Right atrium auricular region (tissue), 2 donors: ENCODE data around the gene CTDSPL. TPM values are rescaled to one million over a fixed set of nuclear protein-coding genes. Genes with fewer than 3 reads are reported as not detected.

Experiments used
- DNase-seq: peaks from one replicate; pipeline ENCODE4 v3.0.0-alpha.2; 2019; ENCODE audit warnings: low spot score
- H3K27ac ChIP-seq, 2 donors: fragments of 200-600 bp; sonication (generic); 1 replicate in 1 of 2; 2 replicates in 1 of 2; pipeline ENCODE4 v1.5.1; 2016 to 2019
- H3K27me3 ChIP-seq, 2 donors: fragments of 200-600 bp; sonication (generic); one replicate each; pipeline versions ENCODE4 v1.5.1 to v1.6.0; 2017 to 2019
- H3K36me3 ChIP-seq: fragments of 200-600 bp; sonication (generic); one replicate; pipeline ENCODE4 v1.5.1; 2016
- H3K4me1 ChIP-seq, 2 donors: fragments of 200-600 bp; sonication (generic); one replicate each; pipeline versions ENCODE4 v1.5.1 to v1.6.0; 2017 to 2019
- H3K4me3 ChIP-seq, 2 donors: fragments of 200-600 bp; sonication (generic); 1 replicate in 1 of 2; 2 replicates in 1 of 2; pipeline ENCODE4 v1.5.1; 2017 to 2019; ENCODE audit warnings: mild to moderate bottlenecking in 1 of 2, moderate library complexity in 1 of 2
- H3K9me3 ChIP-seq, 2 donors: fragments of 200-600 bp; sonication (generic); one replicate each; pipeline ENCODE4 v1.5.1; 2019
- total RNA-seq, 2 donors: library from RNA; depleted of rRNA; stranded (reverse); fragments of >200 nt; gene quantifications; one replicate each; pipeline ENCODE4 v1.1.0, GENCODE V29; 2016
- TF ChIP-seq, protein P1 (sequence below), 2 donors: fragments of 200-600 bp; sonication (generic); IDR thresholded peaks; one replicate each; pipeline ENCODE4 v1.5.1; 2019; ENCODE audit warnings: antibody characterized with exemption in 2 of 2

Gene CTDSPL
- total RNA-seq, 2 donors from 2014 or later: 35.1 to 58.4 TPM

GRCh38 chr3:37909067-37909911 lies 47.6 kb downstream of the CTDSPL start:
- Histone ChIP-seq H3K36me3 (no peaks in the 10 kb centered on the region), H3K4me3 (no peak overlapping the region), H3K9me3 (no peaks in the 10 kb centered on the region), H3K4me1 (peaks cover 0 to 56% of the 10 kb centered on the region in 2 donors), H3K27ac (peak overlapping the region in 1 of 2 donors; percentile 23), H3K27me3 (no peaks in the 10 kb centered on the region)
- DNase-seq: no peak
- TF ChIP-seq, protein P1, sequence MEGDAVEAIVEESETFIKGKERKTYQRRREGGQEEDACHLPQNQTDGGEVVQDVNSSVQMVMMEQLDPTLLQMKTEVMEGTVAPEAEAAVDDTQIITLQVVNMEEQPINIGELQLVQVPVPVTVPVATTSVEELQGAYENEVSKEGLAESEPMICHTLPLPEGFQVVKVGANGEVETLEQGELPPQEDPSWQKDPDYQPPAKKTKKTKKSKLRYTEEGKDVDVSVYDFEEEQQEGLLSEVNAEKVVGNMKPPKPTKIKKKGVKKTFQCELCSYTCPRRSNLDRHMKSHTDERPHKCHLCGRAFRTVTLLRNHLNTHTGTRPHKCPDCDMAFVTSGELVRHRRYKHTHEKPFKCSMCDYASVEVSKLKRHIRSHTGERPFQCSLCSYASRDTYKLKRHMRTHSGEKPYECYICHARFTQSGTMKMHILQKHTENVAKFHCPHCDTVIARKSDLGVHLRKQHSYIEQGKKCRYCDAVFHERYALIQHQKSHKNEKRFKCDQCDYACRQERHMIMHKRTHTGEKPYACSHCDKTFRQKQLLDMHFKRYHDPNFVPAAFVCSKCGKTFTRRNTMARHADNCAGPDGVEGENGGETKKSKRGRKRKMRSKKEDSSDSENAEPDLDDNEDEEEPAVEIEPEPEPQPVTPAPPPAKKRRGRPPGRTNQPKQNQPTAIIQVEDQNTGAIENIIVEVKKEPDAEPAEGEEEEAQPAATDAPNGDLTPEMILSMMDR (IDR thresholded peaks at IDR 0.05): no peak

DNA sequence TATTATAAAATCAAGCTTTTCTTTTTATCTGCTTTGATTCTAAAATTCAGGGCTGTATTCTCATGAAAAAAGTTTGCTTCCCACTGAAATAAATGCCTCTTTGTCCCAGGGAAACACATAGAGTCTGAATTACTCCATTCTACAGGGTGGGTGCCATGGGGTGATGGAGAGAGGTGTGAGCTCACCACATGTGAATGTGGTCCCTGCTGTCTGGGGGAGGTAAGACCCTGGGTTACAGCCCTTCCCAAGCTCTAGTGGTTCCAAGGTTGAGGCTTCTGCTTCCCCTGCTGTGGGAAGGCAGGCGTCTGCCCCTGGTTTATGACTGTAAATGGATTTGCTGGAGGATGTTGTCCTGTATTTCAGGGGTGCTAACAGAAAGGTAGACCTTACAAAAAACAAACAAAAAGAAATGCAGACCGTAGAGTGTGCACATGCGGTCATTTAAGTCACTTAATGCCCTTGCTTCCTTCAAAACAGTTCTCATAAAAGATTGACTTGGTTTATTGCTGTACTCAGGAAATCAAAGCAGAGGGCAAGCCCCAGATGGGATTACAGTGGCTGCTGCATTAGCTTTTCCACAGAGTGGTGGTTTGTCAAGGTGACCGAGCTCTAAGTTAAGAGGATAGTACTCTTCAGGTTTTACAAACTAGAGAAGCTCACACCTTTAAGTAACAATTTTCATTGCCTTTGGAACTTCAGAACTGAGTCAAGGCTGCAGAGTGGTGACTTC lies 49.2 kb downstream of the CTDSPL start:
- no peaks in the 10 kb centered on the region for H3K9me3 ChIP-seq
- no peak overlapping the region for H3K4me3 ChIP-seq
- H3K27me3 ChIP-seq: no peaks in the 10 kb centered on the region
- DNase-seq: no peak
- peak overlapping the region in 1 of 2 donors; percentile 2 for H3K27ac ChIP-seq
- H3K36me3 ChIP-seq: no peaks in the 10 kb centered on the region
- H3K4me1 ChIP-seq: peaks cover 0 to 41% of the 10 kb centered on the region in 2 donors
- TF ChIP-seq, protein P1 (IDR thresholded peaks at IDR 0.05): no peak

GRCh38 chr3:37912052-37912733 lies 50.5 kb downstream of the CTDSPL start:
- H3K27ac ChIP-seq: no peak overlapping the region

DNA sequence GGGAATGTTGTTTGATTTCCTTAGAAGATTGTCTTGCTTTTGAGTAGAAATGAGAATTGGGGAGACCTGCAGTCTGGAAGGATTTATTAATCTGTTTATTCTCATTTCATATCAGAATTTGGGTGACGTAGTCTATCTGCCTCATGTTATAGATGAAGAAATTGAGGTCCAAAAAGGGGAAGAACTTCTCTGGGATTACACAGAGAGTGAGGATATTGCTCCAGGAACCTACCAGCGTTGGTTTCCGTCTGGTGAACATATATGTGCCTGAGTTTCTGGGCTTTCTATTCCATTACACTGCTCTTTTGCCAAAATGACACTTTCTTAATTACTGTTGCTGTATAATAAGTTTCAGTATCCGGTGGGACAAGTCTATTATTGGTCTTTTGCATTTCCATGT lies 51.8 kb downstream of the CTDSPL start:
- no peaks in the 10 kb centered on the region for H3K9me3 ChIP-seq
- no peaks in the 10 kb centered on the region for H3K27me3 ChIP-seq
- no peak overlapping the region for H3K27ac ChIP-seq
- H3K36me3 ChIP-seq: no peaks in the 10 kb centered on the region
- no peak overlapping the region for H3K4me3 ChIP-seq
- H3K4me1 ChIP-seq: peaks cover 0 to 25% of the 10 kb centered on the region in 2 donors
- TF ChIP-seq, protein P1 (IDR thresholded peaks at IDR 0.05): no peak
- no peak for DNase-seq

More at GRCh38 chr3:37912052-37912733, 50.5 kb downstream of the CTDSPL start:
- H3K36me3 ChIP-seq: no peaks in the 10 kb centered on the region
- no peak for DNase-seq
- H3K4me3 ChIP-seq: no peak overlapping the region
- H3K4me1 ChIP-seq: peaks cover 0 to 27% of the 10 kb centered on the region in 2 donors
- no peaks in the 10 kb centered on the region for H3K9me3 ChIP-seq
- no peaks in the 10 kb centered on the region for H3K27me3 ChIP-seq
- TF ChIP-seq, protein P1 (IDR thresholded peaks at IDR 0.05): no peak

- Histone ChIP-seq H3K9me3 (no peaks in the 10 kb centered on the region), H3K4me1 (peaks cover 0 to 32% of the 10 kb centered on the region in 2 donors), H3K36me3 (no peaks in the 10 kb centered on the region), H3K4me3 (no peak overlapping the region), H3K27me3 (no peaks in the 10 kb centered on the region), H3K27ac (no peak overlapping the region)
- TF ChIP-seq, protein P1 (IDR thresholded peaks at IDR 0.05): no peak
- DNase-seq: no peak
Observed at GRCh38 chr3:37916685-37917084, 55.0 kb downstream of the CTDSPL start.
